Measurements from ENCODE around the gene MRPS22. TPM values are rescaled to one million over a fixed set of nuclear protein-coding genes. Genes with fewer than 3 reads are reported as not detected.

MRPS22 gene
- total RNA-seq, result 10 to 100 TPM; 34.1 to 37.8 TPM

GRCh38 chr3:139343895-139344856, at the start of gene MRPS22:
Gene MRPS22 (plus strand): TSS chr3:139344020. CDS start chr3:139344027, 7 bp downstream.
- under 1% methylated on average over 36 of the region's 37 CpGs for WGBS
- Histone ChIP-seq H3K9me3 (no peaks in the 10 kb centered on the region), H3K4me3 (peak within 1 kb of the TSS; percentile 58 to 68), H3K27me3 (replicated peaks; ENCODE audit: insufficient read depth) (no peaks in the 10 kb centered on the region), H3K4me1 (replicated peaks) (peaks cover 7% of the 10 kb centered on the region), H3K27ac (peak within 1 kb of the TSS; percentile 45 to 67), H3K36me3 (no peaks in the 10 kb centered on the region)
- TF ChIP-seq POLR2AphosphoS5 (IDR thresholded peaks at IDR 0.05) (peak; percentile 95), POLR2A (IDR thresholded peaks at IDR 0.05) (peak; percentile 76)
- TF ChIP-seq, protein P1, sequence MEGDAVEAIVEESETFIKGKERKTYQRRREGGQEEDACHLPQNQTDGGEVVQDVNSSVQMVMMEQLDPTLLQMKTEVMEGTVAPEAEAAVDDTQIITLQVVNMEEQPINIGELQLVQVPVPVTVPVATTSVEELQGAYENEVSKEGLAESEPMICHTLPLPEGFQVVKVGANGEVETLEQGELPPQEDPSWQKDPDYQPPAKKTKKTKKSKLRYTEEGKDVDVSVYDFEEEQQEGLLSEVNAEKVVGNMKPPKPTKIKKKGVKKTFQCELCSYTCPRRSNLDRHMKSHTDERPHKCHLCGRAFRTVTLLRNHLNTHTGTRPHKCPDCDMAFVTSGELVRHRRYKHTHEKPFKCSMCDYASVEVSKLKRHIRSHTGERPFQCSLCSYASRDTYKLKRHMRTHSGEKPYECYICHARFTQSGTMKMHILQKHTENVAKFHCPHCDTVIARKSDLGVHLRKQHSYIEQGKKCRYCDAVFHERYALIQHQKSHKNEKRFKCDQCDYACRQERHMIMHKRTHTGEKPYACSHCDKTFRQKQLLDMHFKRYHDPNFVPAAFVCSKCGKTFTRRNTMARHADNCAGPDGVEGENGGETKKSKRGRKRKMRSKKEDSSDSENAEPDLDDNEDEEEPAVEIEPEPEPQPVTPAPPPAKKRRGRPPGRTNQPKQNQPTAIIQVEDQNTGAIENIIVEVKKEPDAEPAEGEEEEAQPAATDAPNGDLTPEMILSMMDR (IDR thresholded peaks at IDR 0.05), result no peak
- peak; percentile 83 for DNase-seq (ENCODE audit: low spot score)
- intact Hi-C loops (cut with DNase I), result no loop called here

- Histone ChIP-seq H3K4me1 (replicated peaks) (no peaks in the 10 kb centered on the region), H3K27me3 (replicated peaks; ENCODE audit: insufficient read depth) (no peaks in the 10 kb centered on the region), H3K36me3 (no peaks in the 10 kb centered on the region), H3K9me3 (no peaks in the 10 kb centered on the region), H3K4me3 (no peak overlapping the region), H3K27ac (no peak overlapping the region)
- intact Hi-C loops (cut with DNase I), result no loop called here
- no peak for DNase-seq (ENCODE audit: low spot score)
- WGBS, result 83% methylated on average over 5 of the region's 5 CpGs
- TF ChIP-seq, protein P1 (IDR thresholded peaks at IDR 0.05), result no peak
- TF ChIP-seq POLR2AphosphoS5 (IDR thresholded peaks at IDR 0.05), result no peak
- TF ChIP-seq POLR2A (IDR thresholded peaks at IDR 0.05), result no peak
Measured at GRCh38 chr3:139295040-139295439, 48.8 kb upstream of the MRPS22 start.

GRCh38 chr3:139296141-139296718, 47.6 kb upstream of the MRPS22 start:
- H3K4me1 ChIP-seq (replicated peaks), result no peaks in the 10 kb centered on the region
- no peak overlapping the region for H3K4me3 ChIP-seq
- WGBS, result 83% methylated on average over 9 of the region's 9 CpGs
- H3K27ac ChIP-seq, result no peak overlapping the region
- TF ChIP-seq POLR2AphosphoS5 (IDR thresholded peaks at IDR 0.05) (no peak), POLR2A (IDR thresholded peaks at IDR 0.05) (no peak)
- TF ChIP-seq, protein P1 (IDR thresholded peaks at IDR 0.05), result no peak
- H3K27me3 ChIP-seq (replicated peaks; ENCODE audit: insufficient read depth), result no peaks in the 10 kb centered on the region
- intact Hi-C loops (cut with DNase I), result no loop called here
- no peaks in the 10 kb centered on the region for H3K9me3 ChIP-seq
- no peaks in the 10 kb centered on the region for H3K36me3 ChIP-seq
- DNase-seq (ENCODE audit: low spot score), result no peak

GRCh38 chr3:139297588-139298311, 46.1 kb upstream of the MRPS22 start:
- no peak overlapping the region for H3K4me3 ChIP-seq
- no peaks in the 10 kb centered on the region for H3K9me3 ChIP-seq
- intact Hi-C loops (cut with DNase I), result no loop called here
- TF ChIP-seq POLR2A (IDR thresholded peaks at IDR 0.05) (no peak), POLR2AphosphoS5 (IDR thresholded peaks at IDR 0.05) (no peak)
- TF ChIP-seq, protein P1 (IDR thresholded peaks at IDR 0.05), result no peak
- no peak overlapping the region for H3K27ac ChIP-seq
- WGBS, result 92% methylated on average over 6 of the region's 6 CpGs
- H3K4me1 ChIP-seq (replicated peaks), result no peaks in the 10 kb centered on the region
- DNase-seq (ENCODE audit: low spot score), result no peak
- no peaks in the 10 kb centered on the region for H3K27me3 ChIP-seq (replicated peaks; ENCODE audit: insufficient read depth)
- H3K36me3 ChIP-seq, result no peaks in the 10 kb centered on the region

Data from prostate gland (tissue), 2 donors.